Testis (tissue), 2 donors: Measurements from ENCODE around the gene SLC30A1.

Experiments used
- CTCF ChIP-seq, 3 experiments: fragments of 450-650 bp in 2 of 3; fragments of 200-600 bp in 1 of 3; sonication (generic) in 1 of 3; IDR thresholded peaks; one replicate each; pipeline ENCODE4 v1.5.1; 2016 to 2019; ENCODE audit warnings: antibody characterized with exemption in 3 of 3, mild to moderate bottlenecking in 2 of 3, moderate library complexity in 1 of 3
- POLR2A ChIP-seq: fragments of 450-650 bp; IDR thresholded peaks from one replicate; pipeline ENCODE4 v1.6.1; 2017; ENCODE audit warnings: antibody characterized with exemption, mild to moderate bottlenecking, moderate library complexity

GRCh38 chr1:211623515-211623914 is 44.6 kb upstream of the SLC30A1 start:
- TF ChIP-seq CTCF (IDR thresholded peaks at IDR 0.05) (no peak), POLR2A (no peak)
